ENCODE results near the gene THAP8.

DNA sequence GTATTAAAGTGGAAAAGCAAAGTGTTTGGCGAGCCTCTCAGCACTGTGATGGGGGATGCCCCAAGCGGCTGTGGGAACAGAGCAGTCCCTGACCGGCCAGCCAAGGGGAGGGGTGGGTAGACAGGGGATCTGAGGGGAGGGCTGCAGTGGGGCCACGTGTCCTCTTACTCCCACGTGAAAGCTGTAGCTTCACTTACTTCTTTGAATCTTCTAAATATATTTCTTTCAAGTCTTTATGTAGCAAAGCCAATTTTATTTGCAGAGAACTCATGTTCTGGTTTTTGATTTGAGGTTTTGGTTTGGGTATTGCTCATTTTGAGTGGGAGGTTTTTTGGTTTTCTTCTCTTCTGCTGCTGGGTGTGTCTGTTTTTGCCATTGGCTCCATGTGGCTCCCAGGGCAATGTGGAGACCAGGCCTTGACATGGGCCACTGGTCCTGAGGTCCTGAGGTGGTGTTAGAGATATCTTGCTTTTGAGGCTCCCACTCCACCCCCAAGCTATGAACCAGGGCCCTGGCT, 39.1 kb upstream of the THAP8 start:
- TF ChIP-seq, protein P1, sequence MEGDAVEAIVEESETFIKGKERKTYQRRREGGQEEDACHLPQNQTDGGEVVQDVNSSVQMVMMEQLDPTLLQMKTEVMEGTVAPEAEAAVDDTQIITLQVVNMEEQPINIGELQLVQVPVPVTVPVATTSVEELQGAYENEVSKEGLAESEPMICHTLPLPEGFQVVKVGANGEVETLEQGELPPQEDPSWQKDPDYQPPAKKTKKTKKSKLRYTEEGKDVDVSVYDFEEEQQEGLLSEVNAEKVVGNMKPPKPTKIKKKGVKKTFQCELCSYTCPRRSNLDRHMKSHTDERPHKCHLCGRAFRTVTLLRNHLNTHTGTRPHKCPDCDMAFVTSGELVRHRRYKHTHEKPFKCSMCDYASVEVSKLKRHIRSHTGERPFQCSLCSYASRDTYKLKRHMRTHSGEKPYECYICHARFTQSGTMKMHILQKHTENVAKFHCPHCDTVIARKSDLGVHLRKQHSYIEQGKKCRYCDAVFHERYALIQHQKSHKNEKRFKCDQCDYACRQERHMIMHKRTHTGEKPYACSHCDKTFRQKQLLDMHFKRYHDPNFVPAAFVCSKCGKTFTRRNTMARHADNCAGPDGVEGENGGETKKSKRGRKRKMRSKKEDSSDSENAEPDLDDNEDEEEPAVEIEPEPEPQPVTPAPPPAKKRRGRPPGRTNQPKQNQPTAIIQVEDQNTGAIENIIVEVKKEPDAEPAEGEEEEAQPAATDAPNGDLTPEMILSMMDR (IDR thresholded peaks at IDR 0.05) = no peak
- no peak for TF ChIP-seq POLR2A (IDR thresholded peaks at IDR 0.05)
- no peak for TF ChIP-seq POLR2AphosphoS5 (IDR thresholded peaks at IDR 0.05)
- TF ChIP-seq EP300 (IDR thresholded peaks at IDR 0.05) = no peak

All from suprapubic skin (tissue), 4 donors.